Astrocyte of the cerebellum (primary cell): Measurements from ENCODE around the gene ELAPOR1.

Experiments
- DNase-seq: peaks from one replicate; pipeline ENCODE4 v3.0.0-alpha.2; 2011; ENCODE audit warnings: low read depth
- H3K4me3 ChIP-seq: 2 replicates; pipeline ENCODE4 v1.5.1; 2011; ENCODE audit warnings: mild to moderate bottlenecking, low read depth, low read length, moderate library complexity
- in situ Hi-C: cut with HindIII; loops from 2 replicates; pipeline ENCODE4 v1.10.0; 2017; ENCODE audit warnings: low sequenced_read_pairs
- TF ChIP-seq, protein P1 (sequence below): IDR thresholded peaks from 2 replicates; pipeline ENCODE4 v1.5.1; 2012; ENCODE audit warnings: low read length, low read depth, moderate library complexity, mild to moderate bottlenecking; ENCODE audit errors: missing control alignments

ELAPOR1 gene

DNA sequence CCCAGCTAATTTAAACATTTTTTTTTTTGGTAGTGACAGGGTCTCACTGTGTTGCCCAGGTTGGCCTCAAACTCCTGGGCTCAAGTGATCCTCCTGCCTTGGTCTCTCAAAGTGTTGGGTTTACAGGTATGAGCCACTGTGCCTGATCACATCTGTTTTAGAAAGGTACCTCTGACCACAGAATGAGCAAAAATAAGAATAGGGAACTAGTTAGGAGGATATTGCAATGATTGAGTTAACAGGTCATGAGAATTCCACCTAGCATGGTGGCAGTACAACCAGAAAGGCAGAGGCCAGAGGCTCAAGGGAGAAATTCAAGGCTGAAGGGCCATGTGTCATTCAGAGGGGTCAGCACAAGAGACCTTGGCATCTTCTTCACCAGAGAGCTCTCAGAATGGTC is 49.6 kb downstream of the ELAPOR1 start:
- in situ Hi-C loops, result no loop called here
- H3K4me3 ChIP-seq, result no peak overlapping the region
- TF ChIP-seq, protein P1, sequence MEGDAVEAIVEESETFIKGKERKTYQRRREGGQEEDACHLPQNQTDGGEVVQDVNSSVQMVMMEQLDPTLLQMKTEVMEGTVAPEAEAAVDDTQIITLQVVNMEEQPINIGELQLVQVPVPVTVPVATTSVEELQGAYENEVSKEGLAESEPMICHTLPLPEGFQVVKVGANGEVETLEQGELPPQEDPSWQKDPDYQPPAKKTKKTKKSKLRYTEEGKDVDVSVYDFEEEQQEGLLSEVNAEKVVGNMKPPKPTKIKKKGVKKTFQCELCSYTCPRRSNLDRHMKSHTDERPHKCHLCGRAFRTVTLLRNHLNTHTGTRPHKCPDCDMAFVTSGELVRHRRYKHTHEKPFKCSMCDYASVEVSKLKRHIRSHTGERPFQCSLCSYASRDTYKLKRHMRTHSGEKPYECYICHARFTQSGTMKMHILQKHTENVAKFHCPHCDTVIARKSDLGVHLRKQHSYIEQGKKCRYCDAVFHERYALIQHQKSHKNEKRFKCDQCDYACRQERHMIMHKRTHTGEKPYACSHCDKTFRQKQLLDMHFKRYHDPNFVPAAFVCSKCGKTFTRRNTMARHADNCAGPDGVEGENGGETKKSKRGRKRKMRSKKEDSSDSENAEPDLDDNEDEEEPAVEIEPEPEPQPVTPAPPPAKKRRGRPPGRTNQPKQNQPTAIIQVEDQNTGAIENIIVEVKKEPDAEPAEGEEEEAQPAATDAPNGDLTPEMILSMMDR, result no peak
- DNase-seq, result no peak
